G401.6 (cell line): ENCODE measurements around the gene PRKCQ.

Experiments used
- FAIRE-seq: peaks from 2 replicates; lab custom pipeline; 2012; peaks lifted over from hg19 to GRCh38; lab: Jason Lieb, UNC

PRKCQ gene

DNA sequence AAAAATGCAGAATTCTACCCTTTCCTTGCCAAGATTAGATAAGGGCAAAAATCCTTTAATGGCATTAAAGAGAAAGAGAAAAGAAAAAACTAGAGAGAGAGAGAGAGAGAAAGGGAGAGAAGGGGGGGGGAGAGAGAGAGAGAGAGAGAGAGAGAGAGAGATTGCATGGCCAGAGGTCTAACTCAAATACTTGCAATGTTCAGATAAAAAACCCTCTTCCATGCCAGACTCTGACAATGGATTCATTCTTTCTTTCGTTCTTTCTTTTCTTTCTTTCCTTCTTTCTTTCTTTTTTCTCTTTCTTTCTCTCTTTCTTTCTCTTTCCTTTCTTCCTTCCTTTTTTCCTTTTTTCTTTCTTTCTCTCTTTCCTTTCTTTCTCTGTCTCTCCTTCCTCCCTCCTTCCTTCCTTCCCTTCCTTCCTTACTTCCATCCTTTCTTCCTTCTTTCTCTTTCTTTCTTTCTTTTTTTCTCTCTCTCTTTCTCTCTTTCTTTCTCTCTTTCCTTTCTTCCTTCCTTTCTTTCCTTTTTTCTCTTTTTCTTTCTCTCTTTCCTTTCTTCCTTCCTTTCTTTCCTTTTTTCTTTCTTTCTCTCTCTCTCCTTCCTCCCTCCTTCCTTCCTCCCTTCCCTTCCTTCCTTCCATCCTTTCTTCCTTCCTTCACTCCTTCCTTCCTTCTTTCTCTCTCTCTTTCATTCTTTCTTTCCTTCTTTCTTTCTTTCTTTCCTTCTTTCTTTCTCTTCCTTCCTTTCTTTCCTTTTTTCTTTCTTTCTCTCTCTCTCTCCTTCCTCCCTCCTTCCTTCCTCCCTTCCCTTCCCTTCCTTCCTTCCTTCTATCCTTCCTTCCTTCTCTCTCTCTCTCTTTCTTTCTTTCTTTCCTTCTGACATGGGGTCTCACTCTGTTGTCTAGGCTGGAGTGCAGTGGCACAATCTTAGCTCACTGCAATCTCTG, 175.7 kb downstream of the PRKCQ start:
- no peak for FAIRE-seq

DNA sequence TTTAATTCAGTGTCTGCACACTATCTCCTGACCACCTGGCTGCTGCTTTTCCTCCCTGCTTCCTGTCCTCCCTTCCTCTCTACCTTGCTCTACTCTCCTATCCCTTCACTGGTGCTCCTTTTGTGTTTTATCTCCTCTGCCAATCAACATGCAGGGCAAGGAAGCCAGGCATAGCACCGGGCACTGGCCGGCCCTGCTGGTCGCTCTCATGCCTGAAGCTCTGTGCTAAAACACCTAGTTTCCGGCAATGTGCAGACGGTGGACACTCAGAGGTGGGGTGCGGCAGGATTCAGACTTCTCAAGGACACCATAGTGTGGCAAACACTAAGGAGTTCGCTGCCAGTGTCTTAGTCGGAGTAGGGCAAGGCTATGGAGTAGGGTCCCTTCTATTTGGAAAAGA, 177.1 kb downstream of the PRKCQ start:
- FAIRE-seq: no peak

DNA sequence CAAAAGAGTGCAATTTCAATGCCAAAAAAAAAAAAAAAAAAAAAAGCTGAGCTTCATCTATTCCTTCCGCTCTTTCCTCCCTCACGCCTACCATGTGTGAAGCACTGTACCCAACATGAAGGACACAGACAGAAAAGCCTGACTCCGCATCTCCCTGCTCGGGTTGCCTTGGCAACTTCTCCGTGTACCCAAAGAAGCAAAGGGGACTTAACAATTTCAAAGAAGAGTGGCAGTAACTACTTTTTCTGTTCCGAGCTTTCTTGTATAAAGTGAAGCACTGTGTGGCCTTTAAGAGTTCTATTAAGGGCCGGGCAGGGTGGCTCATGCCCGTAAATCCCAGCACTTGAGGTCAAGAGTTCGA, 177.7 kb downstream of the PRKCQ start:
- FAIRE-seq: no peak

DNA sequence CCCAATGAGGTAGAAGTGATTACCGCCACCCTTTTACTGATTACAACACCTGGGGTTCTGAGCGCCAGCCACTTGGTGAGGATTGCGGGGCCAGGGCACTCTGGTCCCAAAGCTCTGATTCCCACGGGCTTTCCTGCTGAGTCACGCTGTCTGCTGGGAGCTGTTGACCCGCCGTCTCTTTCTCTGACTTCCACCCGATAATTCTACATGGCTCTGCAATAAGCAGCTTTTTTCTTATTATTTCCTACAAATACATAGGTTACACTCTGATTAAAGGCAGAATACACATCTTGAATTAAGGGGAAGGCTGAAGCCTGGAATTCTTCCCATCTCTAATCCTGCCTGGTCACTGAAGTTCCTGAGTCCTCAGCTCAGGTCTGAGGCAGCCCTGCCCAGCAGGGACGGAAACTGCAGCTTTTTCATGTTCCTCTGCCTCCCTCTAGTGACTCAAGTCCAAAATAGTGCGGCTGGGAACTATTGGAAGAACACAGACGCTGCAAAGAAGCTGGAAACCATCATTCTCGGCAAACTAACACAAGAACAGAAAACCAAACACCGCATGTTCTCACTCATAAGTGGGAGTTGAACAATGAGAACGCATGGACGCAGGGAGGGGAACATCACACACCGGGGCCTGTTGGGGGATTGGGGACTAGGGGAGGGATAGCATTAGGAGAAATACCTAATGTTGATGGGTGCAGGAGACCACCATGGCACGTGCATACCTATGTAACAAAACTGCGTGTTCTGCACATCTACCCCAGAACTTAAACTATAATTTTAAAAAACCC, 178.3 kb downstream of the PRKCQ start:
- FAIRE-seq: peak; percentile 76

DNA sequence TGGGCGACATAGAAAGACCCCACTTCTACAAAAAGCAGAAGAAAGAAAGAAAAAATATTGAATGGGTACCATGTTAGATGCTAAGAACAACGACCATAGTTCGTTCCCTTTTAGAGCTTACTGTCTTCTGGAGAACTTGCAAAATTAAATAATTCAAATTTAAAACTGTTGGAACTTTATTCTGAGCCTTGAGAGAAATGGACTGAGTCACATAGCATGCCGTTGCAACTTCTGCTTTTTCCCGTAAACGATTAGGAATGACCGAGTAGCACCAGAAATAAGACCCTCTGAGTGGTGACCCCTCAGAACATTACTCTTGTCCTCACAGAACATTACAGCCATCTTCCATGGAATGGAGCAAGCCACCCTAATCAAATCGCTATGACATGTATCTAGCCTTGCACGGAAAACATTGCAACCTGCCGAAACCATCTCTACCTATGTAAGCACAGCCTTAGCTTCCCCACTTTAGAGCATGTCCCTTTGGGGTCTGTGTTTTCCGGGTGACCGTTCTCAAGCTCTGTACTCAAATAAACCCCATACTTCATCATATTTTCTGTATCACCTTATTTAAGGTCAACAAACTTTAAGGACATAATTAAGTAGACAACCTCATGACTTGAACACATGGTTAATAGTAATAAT, 179.1 kb downstream of the PRKCQ start:
- no peak for FAIRE-seq

DNA sequence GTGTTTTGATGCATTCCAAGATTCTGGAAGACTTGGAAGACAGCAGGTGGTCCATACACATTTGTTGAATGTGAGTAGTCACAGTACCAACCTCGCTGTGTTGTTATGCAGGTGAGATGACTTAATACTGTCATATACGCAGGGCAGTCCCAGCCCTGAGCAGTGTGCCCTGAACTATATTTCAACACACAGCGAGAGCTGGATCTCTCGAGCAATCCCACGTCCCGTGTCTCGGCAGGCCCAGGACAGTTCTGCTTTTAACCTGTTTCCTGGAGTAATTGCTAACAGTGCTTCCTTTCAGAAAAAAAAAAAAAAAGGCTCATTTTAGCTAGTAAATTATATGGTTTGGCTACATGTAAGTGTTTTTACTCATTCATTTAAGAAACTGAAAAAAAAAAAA, 179.7 kb downstream of the PRKCQ start:
- no peak for FAIRE-seq

DNA sequence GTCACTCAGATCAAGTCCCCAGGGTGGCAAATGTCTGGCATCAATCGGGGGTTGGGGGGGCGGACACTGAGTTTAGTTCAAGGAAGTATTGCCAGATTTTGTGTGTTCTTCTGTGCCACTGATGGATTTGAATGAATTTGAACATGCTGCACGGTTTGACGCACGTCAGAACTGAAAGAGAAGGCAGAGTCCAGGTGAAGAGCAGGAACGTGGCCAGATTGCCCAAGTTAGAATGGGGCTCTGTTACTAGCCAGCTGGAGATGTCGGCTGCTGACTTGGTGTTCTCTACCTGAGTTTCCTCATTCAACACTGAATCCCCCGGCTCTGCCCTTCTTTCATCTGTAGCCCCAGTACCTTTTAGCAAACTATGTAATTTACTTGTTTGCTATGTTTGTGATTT, 180.2 kb downstream of the PRKCQ start:
- no peak for FAIRE-seq

DNA sequence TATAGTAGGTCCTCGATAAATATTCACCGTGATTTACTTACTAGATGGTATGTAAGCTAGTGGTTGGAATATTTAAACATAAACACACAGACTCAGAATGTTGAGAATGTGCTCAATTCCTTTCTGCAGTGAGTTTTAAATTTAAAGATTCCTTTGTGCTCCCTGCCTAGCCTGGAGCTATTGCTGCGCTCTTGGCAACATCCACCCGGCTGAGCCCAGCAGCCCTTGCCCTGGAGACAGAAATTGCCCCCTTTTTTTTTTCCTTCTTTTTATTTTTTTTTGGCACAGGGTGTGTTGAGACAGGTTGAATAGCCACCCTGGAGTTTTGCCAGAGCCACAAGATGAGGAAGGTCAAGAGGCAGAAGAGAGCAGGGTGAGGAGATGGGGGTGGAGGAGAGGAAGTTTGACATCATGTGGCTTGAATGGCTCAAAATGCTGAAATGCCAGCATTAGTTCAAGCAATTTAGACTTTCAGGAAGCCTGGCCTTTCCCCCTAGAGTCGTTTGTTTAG, 180.8 kb downstream of the PRKCQ start:
- FAIRE-seq: no peak

DNA sequence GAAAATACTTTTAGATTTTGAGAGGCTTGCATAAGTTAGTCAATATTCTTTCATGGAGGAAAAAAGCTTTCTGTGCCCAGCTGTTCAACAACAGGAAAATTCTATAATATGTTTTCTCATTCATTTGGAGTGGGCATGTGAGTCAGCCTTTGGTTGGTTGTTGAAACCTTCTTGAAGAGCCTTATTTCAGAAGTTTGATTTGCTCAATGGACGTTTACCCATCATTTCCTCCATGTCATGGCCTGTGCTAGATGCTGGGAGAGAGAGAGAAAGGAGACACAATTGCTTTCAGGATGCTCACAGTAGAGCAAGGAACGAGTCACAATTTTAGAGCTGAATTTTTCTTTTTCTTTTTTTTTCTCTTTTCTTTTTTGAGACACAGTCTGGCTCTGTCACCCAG, 181.7 kb downstream of the PRKCQ start:
- no peak for FAIRE-seq

DNA sequence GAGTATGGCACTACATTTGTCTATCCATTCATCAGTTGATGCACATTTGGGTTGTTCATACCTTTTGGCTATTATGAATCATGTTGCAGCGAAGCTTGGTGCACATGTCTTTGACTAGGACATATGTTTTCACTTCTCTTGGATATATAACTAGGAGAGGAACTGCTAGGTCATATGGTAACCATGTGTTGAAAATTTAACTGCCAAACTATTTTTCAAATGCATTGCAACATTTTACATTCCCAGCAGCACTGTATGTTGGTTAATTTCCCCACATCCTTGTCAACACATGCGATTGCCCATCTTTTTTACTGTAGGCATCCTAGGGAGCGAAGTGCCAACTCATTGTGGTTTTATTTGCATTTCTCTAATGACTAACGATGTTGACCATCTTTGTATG, 183.4 kb downstream of the PRKCQ start:
- no peak for FAIRE-seq

DNA sequence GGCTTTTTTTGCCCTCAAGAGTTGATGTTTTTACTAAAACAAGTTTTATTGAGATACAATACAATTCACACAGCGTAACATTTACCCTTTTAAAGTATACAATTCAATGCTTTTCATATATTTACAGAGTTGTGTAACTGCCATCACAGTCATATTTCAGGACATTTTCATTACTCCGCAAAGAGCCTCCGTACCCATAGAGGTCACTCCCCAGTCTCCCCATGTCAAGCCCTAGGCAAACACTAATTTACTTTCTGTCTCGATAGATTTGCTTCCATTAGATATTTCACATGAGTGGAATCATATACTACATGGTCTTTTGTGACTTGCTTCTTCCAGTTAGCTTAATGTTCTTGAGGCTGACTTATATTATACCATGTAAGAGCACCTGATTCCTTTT, 183.8 kb downstream of the PRKCQ start:
- FAIRE-seq: no peak

DNA sequence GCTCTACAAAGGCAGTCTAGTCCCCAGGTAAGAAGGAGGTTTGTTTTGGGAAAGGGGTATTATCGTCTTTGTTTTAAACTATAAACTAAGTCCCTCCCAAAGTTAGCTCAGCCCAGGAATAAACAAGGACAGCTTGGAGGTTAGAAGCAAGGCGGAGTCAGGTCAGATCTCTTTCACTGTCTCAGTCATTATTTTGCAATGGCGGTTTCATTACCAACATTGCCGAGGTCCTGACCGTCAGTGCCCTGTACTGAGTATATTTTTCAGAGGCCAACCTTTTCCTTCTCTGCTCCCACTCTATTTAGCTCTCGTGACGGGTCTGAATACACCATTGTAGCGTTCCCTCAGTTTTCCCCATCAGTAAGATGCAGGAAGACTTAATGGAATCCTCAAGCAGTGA, 184.5 kb downstream of the PRKCQ start:
- no peak for FAIRE-seq

DNA sequence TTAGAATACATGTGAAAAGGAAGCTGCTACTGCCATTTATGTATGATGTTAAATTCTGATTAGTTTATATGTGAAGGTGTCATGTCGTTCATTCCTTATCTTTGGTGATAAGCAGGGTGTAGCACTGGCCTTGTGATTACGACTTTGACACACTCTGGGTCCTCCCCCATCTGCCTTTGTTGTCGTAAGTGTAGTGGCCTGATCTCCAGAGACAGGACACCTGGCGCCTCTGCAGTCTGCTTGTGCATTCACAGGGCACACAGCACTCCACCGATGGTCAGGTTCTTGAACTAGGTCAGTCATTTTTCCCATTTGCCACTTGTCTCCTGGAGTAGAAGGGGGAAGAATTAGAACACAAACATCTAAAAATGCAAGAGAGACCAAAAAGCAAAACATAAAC, 186.0 kb downstream of the PRKCQ start:
- FAIRE-seq: no peak

DNA sequence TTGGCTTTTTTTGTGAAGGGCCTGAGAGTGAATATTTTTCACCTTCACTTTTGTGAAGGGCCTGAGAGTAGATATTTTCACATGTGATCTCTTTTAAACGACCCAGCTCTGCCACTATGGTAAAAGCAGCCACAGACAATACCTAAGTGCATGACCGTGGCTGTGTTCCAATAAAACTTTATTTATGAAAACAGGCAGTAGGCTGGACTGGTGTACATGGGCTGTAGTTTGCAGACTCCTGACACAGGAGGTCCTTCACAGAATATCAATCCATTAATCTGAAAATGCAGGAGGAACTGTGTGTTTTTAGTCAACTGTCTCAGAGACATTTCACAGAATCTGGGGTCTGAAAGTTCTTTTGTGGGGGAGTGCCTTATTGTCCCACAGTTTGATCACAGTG, 186.9 kb downstream of the PRKCQ start:
- no peak for FAIRE-seq

DNA sequence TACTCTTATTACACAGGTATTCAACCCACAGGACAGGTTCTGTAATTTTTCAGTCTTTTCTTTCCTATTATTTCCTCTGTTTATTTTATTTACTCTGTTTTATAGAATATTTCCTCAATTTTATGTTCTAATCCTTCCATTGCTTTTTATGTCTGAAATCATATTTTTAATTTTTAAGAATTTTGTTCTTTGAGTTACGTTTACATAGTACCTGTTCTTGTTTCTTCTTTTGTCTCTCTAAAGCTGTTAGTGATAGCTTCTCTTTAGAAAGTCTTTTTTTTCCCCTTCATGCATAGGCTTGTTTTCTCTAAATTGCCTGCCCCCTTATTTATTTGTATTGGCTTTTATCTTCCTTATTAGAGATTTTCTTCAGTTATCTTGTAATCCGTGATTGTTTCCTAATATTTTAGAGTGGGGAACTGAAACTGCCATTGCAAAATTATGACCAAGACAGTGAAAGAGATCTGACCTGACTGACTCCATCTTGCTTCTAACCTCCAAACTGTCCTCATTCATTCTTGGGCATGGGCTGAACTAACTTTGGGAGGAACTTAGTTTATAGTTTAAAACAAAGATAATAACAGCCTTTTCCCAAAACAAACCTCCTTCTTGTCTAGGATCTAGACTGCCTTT, 189.7 kb downstream of the PRKCQ start:
- no peak for FAIRE-seq

DNA sequence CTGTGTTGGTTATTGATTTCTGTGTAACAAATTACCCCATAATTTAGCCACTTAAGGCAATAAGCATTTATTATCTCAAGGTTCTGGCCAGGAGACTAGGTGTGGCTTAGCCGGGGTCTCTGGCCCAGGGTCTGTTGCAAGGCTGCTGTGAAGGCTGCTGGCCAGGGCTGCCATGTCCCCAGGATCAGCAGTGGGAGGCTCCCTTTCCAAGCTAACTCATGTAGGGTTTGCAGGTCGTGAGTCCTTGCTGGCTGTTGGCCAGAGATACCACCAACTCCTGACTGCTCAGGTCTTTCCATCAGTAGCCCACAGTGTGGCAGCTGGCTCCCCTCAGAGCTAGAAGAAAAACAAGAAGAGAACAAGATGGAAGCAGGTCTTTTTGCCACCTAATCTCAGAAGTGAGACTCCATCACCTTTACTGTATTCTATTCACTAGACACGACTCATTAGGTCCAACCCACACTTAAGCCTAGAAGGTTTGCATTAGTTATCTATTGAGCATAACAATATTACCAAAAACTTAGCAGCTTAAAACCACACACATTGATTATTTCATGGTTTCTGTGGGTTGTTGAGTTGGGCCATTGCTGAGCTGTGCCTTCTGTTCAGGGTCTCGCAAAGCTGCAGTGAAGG, 191.7 kb downstream of the PRKCQ start:
- FAIRE-seq: no peak

DNA sequence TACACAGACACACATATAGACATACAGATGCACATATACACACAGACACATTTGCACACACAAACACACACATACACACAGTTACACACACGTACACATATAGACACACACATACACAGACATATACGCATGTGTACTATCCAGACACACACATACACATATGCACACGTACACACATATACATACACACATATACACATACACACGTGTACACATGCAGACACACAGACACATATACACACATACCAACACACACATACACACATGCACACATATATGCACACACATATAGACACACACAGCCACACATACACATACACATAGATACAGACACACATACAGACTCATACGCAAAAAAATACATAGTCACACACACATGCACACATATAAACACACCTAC, 193.1 kb downstream of the PRKCQ start:
- FAIRE-seq: no peak

DNA sequence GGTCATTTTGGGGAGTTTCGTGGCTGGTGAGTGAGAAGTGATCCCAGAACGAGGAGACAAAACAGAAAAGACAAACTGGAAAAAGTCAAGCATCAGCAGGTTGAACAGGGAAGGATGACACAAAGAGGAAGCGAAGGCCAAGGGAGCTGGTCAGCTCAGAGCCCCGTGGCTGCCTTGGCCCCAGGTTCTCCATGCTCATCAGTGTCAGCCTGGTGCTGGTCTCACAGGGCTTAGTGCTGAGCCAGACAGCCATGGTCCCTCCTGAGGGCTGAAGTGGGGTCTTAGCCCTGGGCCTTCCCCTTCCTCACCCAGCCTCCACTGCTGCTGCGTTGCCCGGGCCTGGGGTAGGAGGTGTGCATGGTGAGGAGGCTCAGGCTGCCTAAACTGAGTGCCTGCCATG, 193.7 kb downstream of the PRKCQ start:
- FAIRE-seq: no peak

DNA sequence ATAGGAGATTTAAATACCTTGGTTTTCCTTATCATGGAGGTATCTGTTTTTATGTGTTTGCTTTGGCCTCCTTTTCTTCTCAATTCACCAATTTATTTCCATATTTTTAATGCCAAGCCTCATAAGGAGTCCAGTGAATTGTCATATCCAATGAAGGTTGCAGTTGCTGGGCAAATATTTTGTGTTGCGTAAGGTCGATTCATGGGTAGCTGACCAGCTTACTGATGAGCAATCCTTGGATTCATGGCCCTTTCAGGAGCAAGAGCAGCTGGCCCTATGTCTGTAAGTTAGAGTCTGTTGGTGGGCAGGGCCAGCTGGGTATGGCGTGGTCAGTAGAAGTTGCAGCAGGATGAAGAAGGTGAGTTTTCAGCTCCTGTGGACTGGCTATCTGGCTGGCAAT, 194.4 kb downstream of the PRKCQ start:
- FAIRE-seq: no peak

DNA sequence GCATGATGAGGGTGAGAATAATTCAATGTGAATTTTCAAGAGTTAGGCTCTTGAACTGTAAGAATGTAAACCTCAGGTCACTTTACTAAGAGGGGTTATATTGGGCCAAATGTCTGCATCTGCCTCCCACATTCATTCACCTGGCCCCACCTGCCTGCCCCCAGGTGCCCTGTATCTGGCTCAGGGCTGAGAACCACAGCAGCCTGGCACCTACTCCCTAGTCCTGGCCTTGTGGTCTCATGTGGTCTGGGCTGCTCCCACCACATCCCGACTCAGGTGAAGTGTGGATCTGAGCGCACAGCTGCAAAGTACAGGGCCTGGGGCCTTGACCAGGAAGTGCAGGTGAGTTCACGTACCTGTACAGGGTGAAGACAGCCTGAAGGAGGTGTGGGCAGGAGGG, 195.2 kb downstream of the PRKCQ start:
- FAIRE-seq: no peak

DNA sequence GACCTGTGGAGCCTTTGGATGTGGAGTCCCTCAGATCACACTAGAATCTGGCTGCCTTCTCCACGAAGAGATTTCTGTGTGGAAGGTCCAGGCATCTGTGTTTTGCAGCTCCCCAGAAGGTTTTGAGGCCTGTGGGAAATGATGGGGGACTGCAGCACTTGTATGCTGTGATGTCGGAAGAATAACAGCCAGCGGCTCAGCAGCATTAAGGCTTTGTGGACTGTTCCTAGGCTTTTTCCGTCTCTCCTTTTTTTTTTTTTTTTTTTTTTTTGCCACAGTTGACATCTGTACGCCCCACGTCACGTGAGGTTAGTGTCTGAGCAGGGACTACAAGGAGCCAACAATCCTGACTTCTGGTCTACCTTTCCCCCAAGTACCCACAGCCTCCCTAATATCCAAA, 196.0 kb downstream of the PRKCQ start:
- no peak for FAIRE-seq
